ENCODE measurements around the gene TPSAB1. TPM values are rescaled to one million over a fixed set of nuclear protein-coding genes. Genes with fewer than 3 reads are reported as not detected.

The TPSAB1 gene
- total RNA-seq, 1 donor from 2014 or later, result not detected

GRCh38 chr16:1282324-1282973 lies 41.9 kb downstream of the TPSAB1 start:
- H3K36me3 Mint-ChIP-seq (ENCODE audit: unreplicated experiment), result no peaks in the 10 kb centered on the region
- no peak overlapping the region for H3K4me3 Mint-ChIP-seq (ENCODE audit: unreplicated experiment)
- H3K9me3 Mint-ChIP-seq (ENCODE audit: unreplicated experiment), result no peaks in the 10 kb centered on the region
- no peak for TF ChIP-seq CTCF (IDR thresholded peaks at IDR 0.05; ENCODE audit: partially characterized antibody, unreplicated experiment)
- no peak overlapping the region for H3K27ac Mint-ChIP-seq (ENCODE audit: unreplicated experiment)
- H3K27me3 Mint-ChIP-seq (ENCODE audit: unreplicated experiment), result peaks cover 2% of the 10 kb centered on the region
- peaks cover 6% of the 10 kb centered on the region for H3K4me1 Mint-ChIP-seq (ENCODE audit: low read depth, unreplicated experiment)
- no peak for DNase-seq

GRCh38 chr16:1283296-1283695 lies 42.8 kb downstream of the TPSAB1 start:
- H3K4me1 Mint-ChIP-seq (ENCODE audit: low read depth, unreplicated experiment), result peaks cover 3% of the 10 kb centered on the region
- H3K27ac Mint-ChIP-seq (ENCODE audit: unreplicated experiment), result no peak overlapping the region
- H3K27me3 Mint-ChIP-seq (ENCODE audit: unreplicated experiment), result peaks cover 5% of the 10 kb centered on the region
- H3K4me3 Mint-ChIP-seq (ENCODE audit: unreplicated experiment), result no peak overlapping the region
- H3K9me3 Mint-ChIP-seq (ENCODE audit: unreplicated experiment), result peaks cover 2% of the 10 kb centered on the region
- no peak for TF ChIP-seq CTCF (IDR thresholded peaks at IDR 0.05; ENCODE audit: partially characterized antibody, unreplicated experiment)
- H3K36me3 Mint-ChIP-seq (ENCODE audit: unreplicated experiment), result no peaks in the 10 kb centered on the region
- DNase-seq, result no peak

- TF ChIP-seq CTCF (IDR thresholded peaks at IDR 0.05; ENCODE audit: partially characterized antibody, unreplicated experiment), result no peak
- H3K36me3 Mint-ChIP-seq (ENCODE audit: unreplicated experiment), result no peaks in the 10 kb centered on the region
- H3K4me1 Mint-ChIP-seq (ENCODE audit: low read depth, unreplicated experiment), result peaks cover 3% of the 10 kb centered on the region
- H3K4me3 Mint-ChIP-seq (ENCODE audit: unreplicated experiment), result no peak overlapping the region
- H3K27me3 Mint-ChIP-seq (ENCODE audit: unreplicated experiment), result peaks cover 5% of the 10 kb centered on the region
- H3K9me3 Mint-ChIP-seq (ENCODE audit: unreplicated experiment), result peaks cover 2% of the 10 kb centered on the region
- no peak overlapping the region for H3K27ac Mint-ChIP-seq (ENCODE audit: unreplicated experiment)
- no peak for DNase-seq
Measured at GRCh38 chr16:1283996-1284616, 43.6 kb downstream of the TPSAB1 start.

- H3K27ac Mint-ChIP-seq (ENCODE audit: unreplicated experiment), result no peak overlapping the region
- H3K36me3 Mint-ChIP-seq (ENCODE audit: unreplicated experiment), result no peaks in the 10 kb centered on the region
- peaks cover 6% of the 10 kb centered on the region for H3K27me3 Mint-ChIP-seq (ENCODE audit: unreplicated experiment)
- no peak for TF ChIP-seq CTCF (IDR thresholded peaks at IDR 0.05; ENCODE audit: partially characterized antibody, unreplicated experiment)
- H3K4me3 Mint-ChIP-seq (ENCODE audit: unreplicated experiment), result no peak overlapping the region
- H3K9me3 Mint-ChIP-seq (ENCODE audit: unreplicated experiment), result peaks cover 2% of the 10 kb centered on the region
- no peak for DNase-seq
- H3K4me1 Mint-ChIP-seq (ENCODE audit: low read depth, unreplicated experiment), result peaks cover 9% of the 10 kb centered on the region
Measured at GRCh38 chr16:1285669-1286512, 45.4 kb downstream of the TPSAB1 start.
